ENCODE data around the gene IDE. TPM values are rescaled to one million over a fixed set of nuclear protein-coding genes. Genes with fewer than 3 reads are reported as not detected.
A peak's percentile ranks its signal among the peaks of the same experiment; 100 is the strongest.

IDE gene
- total and polyA plus RNA-seq, 9 of the 15 experiments (the other 6 are each of a cell fraction or from before 2014, with no cell fraction given): 10.2 to 50.6 (median 33.2) TPM

GRCh38 chr10:92571649-92572048 lies 2.2 kb downstream of the IDE start:
- Histone ChIP-seq H3K27ac (ENCODE audit: extremely low read depth, low read depth, low read length) (no peak overlapping the region), H3K79me2 (ENCODE audit: control insufficient read depth, insufficient read depth, low read length) (peaks cover 86% of the 10 kb centered on the region), H2AFZ (ENCODE audit: low read depth, low read length) (no peak overlapping the region), H4K20me1 (replicated peaks; ENCODE audit: control insufficient read depth, insufficient read depth, low read length) (peaks cover 17% of the 10 kb centered on the region), H3K27me3 (ENCODE audit: control insufficient read depth in 2 of 2, insufficient read depth in 2 of 2, low read length in 2 of 2) (no peaks in the 10 kb centered on the region), H3K4me2 (ENCODE audit: insufficient read depth, low read length) (peak overlapping the region; percentile 95), H3K9ac (ENCODE audit: insufficient read depth in 1 of 2, low read depth in 2 of 2, low read length in 2 of 2) (peak overlapping the region in 1 of 2 experiments; percentile 97; a peak in 1 of 4 replicates), H3K4me3 (peak overlapping the region; percentile 87), H3K4me1 (replicated peaks in 1 of 2; ENCODE audit: control insufficient read depth in 2 of 2, insufficient read depth in 2 of 2, low read length in 2 of 2) (peaks cover 13 to 14% of the 10 kb centered on the region in 2 experiments; a peak in 4 of 5 replicates), H3K9me3 (replicated peaks; ENCODE audit: control insufficient read depth, insufficient read depth, low read depth, low read length) (no peaks in the 10 kb centered on the region), H3K9me1 (ENCODE audit: control insufficient read depth, insufficient read depth, low read length) (no peaks in the 10 kb centered on the region), H3K36me3 (ENCODE audit: control insufficient read depth, insufficient read depth, low read length) (peaks cover 39% of the 10 kb centered on the region)
- ATAC-seq: no peak
- POLR2A ChIA-PET: interaction anchor here (0.6 to 2.9 kb wide), 7 partner anchors 10 to 1045 kb away, joined by 3 to 10 read pairs (median 4); no protein-coding TSS in a partner anchor
- 0% methylated on average over 2 of the region's 2 CpGs for WGBS (ENCODE audit: insufficient coverage, low coverage, missing lambda C conversion rate)
- BruUV-seq (replicated peaks): no TSS peak
- in situ Hi-C loops (cut with MboI) (loop anchor here (10.0 kb wide), 1 partner anchor 57 kb away; no protein-coding TSS in a partner anchor), intact Hi-C loops (cut with micrococcal nuclease) (loop anchor here (10.0 kb wide), 1 partner anchor 187 kb away; no protein-coding TSS in a partner anchor)
- CTCF ChIA-PET (ENCODE audit: low intra/inter-chr PET ratio): no interaction called here
- peak; percentile 60 for FAIRE-seq
- no peak for DNase-seq (ENCODE audit: extremely low read depth in 1 of 4, low spot score in 3 of 4)
- TF ChIP-seq XRCC5 (IDR thresholded peaks at IDR 0.05; ENCODE audit: low read depth, low read length) (no peak), ZNF24 (IDR thresholded peaks at IDR 0.05) (no peak), ZNF436 (CRISPR knock-in tag; IDR thresholded peaks at IDR 0.05) (no peak), ZFPM2 (CRISPR knock-in tag; IDR thresholded peaks at IDR 0.05) (no peak), RFX1 (IDR thresholded peaks at IDR 0.05) (no peak), E2F1 (CRISPR knock-in tag; IDR thresholded peaks at IDR 0.05) (no peak), RAD21 (CRISPR knock-in tag; conservative IDR thresholded peaks at IDR 0.05 in 1 of 2, IDR thresholded peaks at IDR 0.05 in 1 of 2) (no peak), RAD51 (IDR thresholded peaks at IDR 0.05; ENCODE audit: borderline replicate concordance, low read depth) (no peak), SMARCA4 (IDR thresholded peaks at IDR 0.05) (no peak), PCBP1 (IDR thresholded peaks at IDR 0.05; ENCODE audit: low read depth, low read length, poor library complexity, severe bottlenecking) (no peak), ZNF140 (CRISPR knock-in tag; IDR thresholded peaks at IDR 0.05) (no peak), NR1H2 (CRISPR knock-in tag; IDR thresholded peaks at IDR 0.05) (no peak), GATAD2B (IDR thresholded peaks at IDR 0.05; ENCODE audit: borderline replicate concordance) (no peak), TFAP4 (CRISPR knock-in tag; IDR thresholded peaks at IDR 0.05; ENCODE audit: borderline replicate concordance) (no peak), KAT2B (IDR thresholded peaks at IDR 0.05; ENCODE audit: low read depth, low read length) (no peak)
- TF ChIP-seq, protein P1, sequence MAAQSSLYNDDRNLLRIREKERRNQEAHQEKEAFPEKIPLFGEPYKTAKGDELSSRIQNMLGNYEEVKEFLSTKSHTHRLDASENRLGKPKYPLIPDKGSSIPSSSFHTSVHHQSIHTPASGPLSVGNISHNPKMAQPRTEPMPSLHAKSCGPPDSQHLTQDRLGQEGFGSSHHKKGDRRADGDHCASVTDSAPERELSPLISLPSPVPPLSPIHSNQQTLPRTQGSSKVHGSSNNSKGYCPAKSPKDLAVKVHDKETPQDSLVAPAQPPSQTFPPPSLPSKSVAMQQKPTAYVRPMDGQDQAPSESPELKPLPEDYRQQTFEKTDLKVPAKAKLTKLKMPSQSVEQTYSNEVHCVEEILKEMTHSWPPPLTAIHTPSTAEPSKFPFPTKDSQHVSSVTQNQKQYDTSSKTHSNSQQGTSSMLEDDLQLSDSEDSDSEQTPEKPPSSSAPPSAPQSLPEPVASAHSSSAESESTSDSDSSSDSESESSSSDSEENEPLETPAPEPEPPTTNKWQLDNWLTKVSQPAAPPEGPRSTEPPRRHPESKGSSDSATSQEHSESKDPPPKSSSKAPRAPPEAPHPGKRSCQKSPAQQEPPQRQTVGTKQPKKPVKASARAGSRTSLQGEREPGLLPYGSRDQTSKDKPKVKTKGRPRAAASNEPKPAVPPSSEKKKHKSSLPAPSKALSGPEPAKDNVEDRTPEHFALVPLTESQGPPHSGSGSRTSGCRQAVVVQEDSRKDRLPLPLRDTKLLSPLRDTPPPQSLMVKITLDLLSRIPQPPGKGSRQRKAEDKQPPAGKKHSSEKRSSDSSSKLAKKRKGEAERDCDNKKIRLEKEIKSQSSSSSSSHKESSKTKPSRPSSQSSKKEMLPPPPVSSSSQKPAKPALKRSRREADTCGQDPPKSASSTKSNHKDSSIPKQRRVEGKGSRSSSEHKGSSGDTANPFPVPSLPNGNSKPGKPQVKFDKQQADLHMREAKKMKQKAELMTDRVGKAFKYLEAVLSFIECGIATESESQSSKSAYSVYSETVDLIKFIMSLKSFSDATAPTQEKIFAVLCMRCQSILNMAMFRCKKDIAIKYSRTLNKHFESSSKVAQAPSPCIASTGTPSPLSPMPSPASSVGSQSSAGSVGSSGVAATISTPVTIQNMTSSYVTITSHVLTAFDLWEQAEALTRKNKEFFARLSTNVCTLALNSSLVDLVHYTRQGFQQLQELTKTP (IDR thresholded peaks at IDR 0.05; ENCODE audit: low read depth in 1 of 2, partially characterized antibody in 2 of 2): no peak

Measured in K562 (cell line).